T-cell (primary cell): ENCODE data around the gene SHISA6. TPM values are rescaled to one million over a fixed set of nuclear protein-coding genes. Genes with fewer than 3 reads are reported as not detected.

Source experiments
- ATAC-seq, 4 experiments: fragments of 200-7000 bp in 3 of 4; fragments of 150-1000 bp in 1 of 4; cut with Tn5 transposase; replicated peaks in 1 of 4; 1 replicate in 3 of 4; 2 replicates in 1 of 4; pipeline ENCODE4 v1.10.0; 2021; ENCODE audit warnings: moderate library complexity in 3 of 4, mild to moderate bottlenecking in 2 of 4, moderate number of reproducible peaks in 1 of 4
- CTCF ChIA-PET, 2 donors: fragments of 300-600 bp; sonication (Branson Sonifier 250); formaldehyde crosslinking; loops; one replicate each; lab custom pipeline; 2022; ENCODE audit warnings: antibody characterized with exemption in 2 of 2; lab: Charles Lee
- POLR2A ChIA-PET, 2 donors: fragments of 300-600 bp; sonication (Branson Sonifier 250); formaldehyde crosslinking; loops; one replicate each; lab custom pipeline; 2022; ENCODE audit warnings: antibody characterized with exemption in 2 of 2; lab: Charles Lee
- DNase-seq, 35 experiments: peaks; one replicate each; pipeline versions ENCODE4 v3.0.0 to v3.0.0-alpha.2; 2013 to 2023
- H3K27ac ChIP-seq: one replicate; pipeline ENCODE4 v1.5.1; 2013; ENCODE audit warnings: low read length
- H3K27me3 ChIP-seq, 2 experiments: replicated peaks in 1 of 2; 1 replicate in 1 of 2; 2 replicates in 1 of 2; pipeline versions ENCODE4 v1.6.1 to v1.7.0; 2013; ENCODE audit warnings: low read length in 1 of 2, mixed read lengths in 1 of 2; ENCODE audit not compliant: control insufficient read depth in 2 of 2, insufficient read depth in 2 of 2; ENCODE audit errors: extremely low read depth in 1 of 2
- H3K36me3 ChIP-seq, 2 donors: 1 replicate in 1 of 2; 2 replicates in 1 of 2; pipeline versions ENCODE4 v1.6.1 to v1.7.0; 2013; ENCODE audit warnings: low read length in 1 of 2; ENCODE audit not compliant: control insufficient read depth in 2 of 2, insufficient read depth in 1 of 2; ENCODE audit errors: extremely low read depth in 1 of 2
- H3K4me1 ChIP-seq, 2 experiments: 1 replicate in 1 of 2; 2 replicates in 1 of 2; pipeline versions ENCODE4 v1.6.1 to v1.7.0; 2013; ENCODE audit warnings: low read length in 2 of 2, mixed read lengths in 1 of 2; ENCODE audit not compliant: insufficient read depth in 2 of 2, control insufficient read depth in 1 of 2; ENCODE audit errors: extremely low read depth in 1 of 2
- H3K4me3 ChIP-seq, 2 donors: 1 replicate in 1 of 2; 2 replicates in 1 of 2; pipeline versions ENCODE4 v1.5.1 to v1.7.0; 2013; ENCODE audit warnings: mild to moderate bottlenecking in 2 of 2, low read length in 1 of 2, moderate library complexity in 1 of 2; ENCODE audit not compliant: control insufficient read depth in 1 of 2; ENCODE audit errors: extremely low read depth in 1 of 2
- H3K9me3 ChIP-seq: 2 replicates; pipeline ENCODE4 v1.7.0; 2013
- H3K27ac Mint-ChIP-seq, 2 donors: one replicate each; pipeline ENCODE4 v1.8.0; 2020 to 2021; ENCODE audit warnings: mild to moderate bottlenecking in 2 of 2, mixed read lengths in 2 of 2
- H3K27me3 Mint-ChIP-seq, 2 donors: one replicate each; pipeline ENCODE4 v1.8.0; 2021 to 2022; ENCODE audit warnings: mixed read lengths in 2 of 2
- H3K36me3 Mint-ChIP-seq: one replicate; pipeline ENCODE4 v1.8.0; 2021; ENCODE audit warnings: mixed read lengths
- H3K4me1 Mint-ChIP-seq, 3 donors: one replicate each; pipeline ENCODE4 v1.8.0; 2020 to 2022; ENCODE audit warnings: mixed read lengths in 3 of 3, mild to moderate bottlenecking in 1 of 3
- H3K4me3 Mint-ChIP-seq, 3 donors: one replicate each; pipeline ENCODE4 v1.8.0; 2020 to 2022; ENCODE audit warnings: mild to moderate bottlenecking in 3 of 3, mixed read lengths in 3 of 3, moderate library complexity in 3 of 3
- H3K9me3 Mint-ChIP-seq, 3 donors: one replicate each; pipeline ENCODE4 v1.8.0; 2020 to 2022; ENCODE audit warnings: mixed read lengths in 3 of 3
- WGBS: methylation state at CpG from one replicate; pipeline ENCODE4 v1.1.5; 2013; ENCODE audit warnings: missing lambda C conversion rate; ENCODE audit not compliant: insufficient coverage; 5-methylcytosine and 5-hydroxymethylcytosine counted together
- total RNA-seq, 35 experiments: library from RNA in 6 of 35; stranded (reverse) in 6 of 35; fragments of 120-200 nt in 1 of 35; gene quantifications; one replicate each; pipeline versions ENCODE4 v1.2.1 to v1.2.4 and lab custom pipeline; 2013 to 2026

SHISA6 gene
- total RNA-seq, 5 donors from 2014 or later (not counting 1 experiment from before 2014, with no cell fraction given), result not detected

DNA sequence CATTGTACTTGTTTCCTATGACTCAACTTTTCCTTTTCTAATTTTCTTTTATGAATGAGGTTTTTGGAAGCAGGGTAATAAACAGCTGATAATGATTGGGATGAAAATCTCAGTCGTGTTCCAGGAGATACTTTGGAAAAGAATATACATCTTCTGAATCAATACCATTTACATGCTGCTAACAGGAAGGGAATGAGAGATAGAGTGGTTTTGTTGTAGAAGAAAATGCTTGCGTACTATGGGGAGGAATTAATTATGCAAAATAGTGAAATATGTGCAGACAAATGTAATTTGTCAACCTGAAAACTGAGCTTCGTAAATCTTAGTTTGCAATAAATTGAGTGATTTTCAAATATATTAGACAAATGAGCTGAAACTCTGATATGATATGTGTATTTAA is 24.0 kb upstream of the SHISA6 start:
- H3K9me3 Mint-ChIP-seq, result peaks cover 5 to 9% (median 6%) of the 10 kb centered on the region in 3 donors
- H3K36me3 Mint-ChIP-seq, result no peaks in the 10 kb centered on the region
- Histone ChIP-seq H3K9me3 (no peaks in the 10 kb centered on the region), H3K4me3 (no peak overlapping the region), H3K4me1 (no peaks in the 10 kb centered on the region), H3K27ac (no peak overlapping the region), H3K27me3 (peaks cover 0 to 4% of the 10 kb centered on the region in 2 experiments), H3K36me3 (no peaks in the 10 kb centered on the region)
- H3K4me3 Mint-ChIP-seq, result no peak overlapping the region
- ATAC-seq, result no peak
- 83% methylated on average over 1 of the region's 3 CpGs for WGBS
- DNase-seq, result no peak
- H3K4me1 Mint-ChIP-seq, result no peaks in the 10 kb centered on the region
- ChIA-PET POLR2A (no interaction called here), CTCF (no interaction called here)
- no peak overlapping the region for H3K27ac Mint-ChIP-seq
- H3K27me3 Mint-ChIP-seq, result peaks cover 3 to 4% of the 10 kb centered on the region in 2 donors

DNA sequence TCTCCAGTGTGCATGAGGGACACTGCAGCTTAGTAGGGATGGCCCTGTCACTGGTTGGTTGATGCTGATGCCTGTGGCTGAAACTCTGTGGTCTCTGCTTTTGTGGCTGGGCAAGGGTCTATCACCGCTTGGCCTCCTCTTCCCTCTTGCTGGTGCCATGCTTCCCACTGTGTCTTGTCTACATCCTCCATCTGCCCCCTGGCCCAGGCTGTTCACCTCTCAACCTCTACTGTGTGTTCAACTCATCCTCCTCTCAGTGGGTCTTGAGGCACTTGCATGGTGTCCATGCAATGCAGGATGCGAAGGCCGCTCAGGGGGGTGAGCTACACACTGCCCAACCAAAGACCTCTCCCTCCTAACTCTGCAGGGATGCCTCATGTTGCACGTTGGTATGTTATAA is 19.8 kb upstream of the SHISA6 start:
- H3K4me3 ChIP-seq, result no peak overlapping the region
- H3K36me3 Mint-ChIP-seq, result no peaks in the 10 kb centered on the region

GRCh38 chr17:11221721-11222120 is 19.3 kb upstream of the SHISA6 start:
- POLR2A ChIA-PET, result no interaction called here
- H3K4me3 Mint-ChIP-seq, result no peak overlapping the region

More for the DNA sequence above, 19.8 kb upstream of the SHISA6 start:
- Histone ChIP-seq H3K27me3 (peaks cover 0 to 4% of the 10 kb centered on the region in 2 experiments), H3K36me3 (no peaks in the 10 kb centered on the region), H3K9me3 (no peaks in the 10 kb centered on the region), H3K27ac (no peak overlapping the region), H3K4me1 (no peaks in the 10 kb centered on the region)
- 86% methylated on average over 1 of the region's 4 CpGs for WGBS
- CTCF ChIA-PET, result no interaction called here
- H3K9me3 Mint-ChIP-seq, result peaks cover 2 to 7% (median 6%) of the 10 kb centered on the region in 3 donors
- no peak for DNase-seq
- H3K27me3 Mint-ChIP-seq, result peaks cover 6 to 7% of the 10 kb centered on the region in 2 donors
- H3K4me1 Mint-ChIP-seq, result no peaks in the 10 kb centered on the region
- H3K4me3 Mint-ChIP-seq, result no peak overlapping the region
- no peak for ATAC-seq
- H3K27ac Mint-ChIP-seq, result no peak overlapping the region
- POLR2A ChIA-PET, result no interaction called here

GRCh38 chr17:11238705-11239104 is 2.3 kb upstream of the SHISA6 start:
- Histone ChIP-seq H3K4me1 (no peaks in the 10 kb centered on the region), H3K36me3 (no peaks in the 10 kb centered on the region), H3K27me3 (peaks cover 13 to 24% of the 10 kb centered on the region in 2 experiments), H3K9me3 (no peaks in the 10 kb centered on the region), H3K27ac (no peak overlapping the region), H3K4me3 (no peak overlapping the region)
- no peak overlapping the region for H3K4me3 Mint-ChIP-seq
- no peak for ATAC-seq
- CTCF ChIA-PET, result interaction anchor here in 1 of 2 donors (0.6 kb wide), 1 partner anchor 251 kb away, joined by 3 read pairs; no protein-coding TSS in a partner anchor
- H3K4me1 Mint-ChIP-seq, result no peaks in the 10 kb centered on the region
- DNase-seq, result no peak
- 0% methylated on average over 2 of the region's 4 CpGs for WGBS
- POLR2A ChIA-PET, result no interaction called here
- H3K27ac Mint-ChIP-seq, result no peak overlapping the region
- H3K36me3 Mint-ChIP-seq, result no peaks in the 10 kb centered on the region
- peaks cover 26 to 35% of the 10 kb centered on the region in 2 donors for H3K27me3 Mint-ChIP-seq
- peaks cover 2 to 9% (median 5%) of the 10 kb centered on the region in 3 donors for H3K9me3 Mint-ChIP-seq

More at GRCh38 chr17:11221721-11222120, 19.3 kb upstream of the SHISA6 start:
- 34% methylated on average over 4 of the region's 5 CpGs for WGBS
- Histone ChIP-seq H3K27ac (no peak overlapping the region), H3K4me1 (no peaks in the 10 kb centered on the region), H3K9me3 (no peaks in the 10 kb centered on the region), H3K27me3 (peaks cover 0 to 4% of the 10 kb centered on the region in 2 experiments), H3K4me3 (no peak overlapping the region), H3K36me3 (no peaks in the 10 kb centered on the region)
- DNase-seq (no peak), ATAC-seq (no peak)
- CTCF ChIA-PET, result no interaction called here
- peaks cover 6 to 7% of the 10 kb centered on the region in 2 donors for H3K27me3 Mint-ChIP-seq
- no peak overlapping the region for H3K27ac Mint-ChIP-seq
- H3K36me3 Mint-ChIP-seq, result no peaks in the 10 kb centered on the region
- no peaks in the 10 kb centered on the region for H3K4me1 Mint-ChIP-seq
- H3K9me3 Mint-ChIP-seq, result peaks cover 2 to 7% (median 6%) of the 10 kb centered on the region in 3 donors

DNA sequence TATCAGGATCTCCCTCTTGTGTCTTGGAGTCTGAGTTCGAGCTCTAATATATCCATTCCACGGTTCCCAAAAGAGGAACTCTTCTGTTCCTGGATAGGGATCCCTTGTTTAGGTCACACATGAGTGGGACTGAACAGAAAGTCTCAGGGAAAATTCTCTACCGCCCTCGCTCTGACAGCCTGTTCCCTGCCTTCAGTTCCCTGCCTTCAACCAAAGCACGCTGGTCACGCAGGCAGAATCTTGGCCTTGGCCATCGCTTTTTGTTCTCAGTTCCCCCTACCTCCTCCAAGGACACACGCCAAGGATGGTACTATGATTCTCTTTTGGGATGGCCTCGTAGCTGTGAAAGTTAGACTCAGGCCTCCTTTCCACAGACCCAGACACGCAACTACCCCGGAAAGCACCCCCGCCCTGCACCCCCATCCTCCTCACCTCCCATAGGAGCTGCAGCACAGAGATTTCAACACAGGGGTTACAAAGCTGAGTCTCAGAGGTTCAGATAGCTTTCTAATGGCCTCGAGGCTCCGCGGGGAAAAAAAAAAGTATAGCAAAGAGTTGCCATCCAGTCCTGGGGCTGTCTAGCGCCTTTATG is 1.5 kb upstream of the SHISA6 start:
- H3K27ac ChIP-seq, result no peak overlapping the region
- Mint-ChIP-seq H3K27ac (no peak overlapping the region), H3K9me3 (peaks cover 0 to 5% (median 4%) of the 10 kb centered on the region in 3 donors), H3K36me3 (no peaks in the 10 kb centered on the region), H3K4me1 (no peaks in the 10 kb centered on the region), H3K4me3 (no peak overlapping the region), H3K27me3 (peaks cover 32 to 42% of the 10 kb centered on the region in 2 donors)
- POLR2A ChIA-PET, result no interaction called here
- CTCF ChIA-PET, result interaction anchor here in 1 of 2 donors (0.6 kb wide), 1 partner anchor 252 kb away, joined by 3 read pairs; no protein-coding TSS in a partner anchor
- H3K36me3 ChIP-seq, result no peaks in the 10 kb centered on the region
- DNase-seq, result no peak
- no peak overlapping the region for H3K4me3 ChIP-seq
- ATAC-seq, result no peak
- H3K9me3 ChIP-seq, result no peaks in the 10 kb centered on the region
- H3K27me3 ChIP-seq, result peaks cover 13 to 27% of the 10 kb centered on the region in 2 experiments
- WGBS, result 22% methylated on average over 11 of the region's 16 CpGs
- H3K4me1 ChIP-seq, result no peaks in the 10 kb centered on the region

DNA sequence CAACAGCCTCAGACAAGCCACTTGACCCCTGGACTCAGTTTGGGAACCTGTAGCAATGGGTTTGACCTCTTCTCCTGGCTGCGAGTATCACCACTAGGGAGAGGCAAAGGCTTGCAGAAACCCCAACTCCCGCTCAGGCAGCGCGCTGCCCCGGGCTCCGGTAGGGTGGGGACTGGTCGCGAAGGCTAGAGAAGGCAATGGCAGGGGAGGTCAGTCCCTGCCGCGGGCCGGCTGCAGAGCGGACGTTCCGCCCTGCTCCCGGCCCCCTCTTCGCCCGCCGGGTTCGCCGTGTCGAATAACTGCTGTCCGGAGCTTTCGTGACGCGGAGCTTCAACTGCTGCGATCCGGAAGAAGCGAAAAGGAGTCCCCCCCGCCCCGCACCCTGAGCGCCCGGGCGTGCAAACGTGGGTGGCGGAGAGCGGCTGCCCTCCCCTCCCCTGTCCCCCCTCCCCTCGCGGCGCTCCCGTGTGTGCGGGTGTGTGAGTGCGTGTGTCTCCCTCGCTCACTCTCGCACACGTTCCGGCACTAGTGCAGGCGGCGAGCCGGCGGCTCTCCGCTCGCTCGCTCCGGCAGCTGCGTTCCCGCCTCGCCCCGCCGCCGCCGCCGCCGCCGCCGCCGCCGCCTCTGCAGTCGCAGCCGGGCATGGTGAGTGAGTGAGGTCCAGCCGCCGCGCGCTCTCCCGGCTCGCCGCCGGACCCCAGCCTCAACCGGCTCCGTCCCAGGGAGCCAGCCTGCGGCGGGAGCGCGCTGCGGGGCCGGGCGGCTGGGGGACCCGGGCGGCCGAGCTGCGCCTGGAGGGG is 772 bp upstream of the SHISA6 start:
- 7% methylated on average over 64 of the region's 90 CpGs for WGBS

More for the DNA sequence above, 772 bp upstream of the SHISA6 start:
- Mint-ChIP-seq H3K27me3 (peaks cover 39 to 48% of the 10 kb centered on the region in 2 donors), H3K36me3 (no peaks in the 10 kb centered on the region), H3K27ac (no peak overlapping the region), H3K9me3 (peaks cover 0 to 5% (median 4%) of the 10 kb centered on the region in 3 donors), H3K4me1 (no peaks in the 10 kb centered on the region), H3K4me3 (no peak overlapping the region)
- Histone ChIP-seq H3K4me1 (no peaks in the 10 kb centered on the region), H3K27ac (no peak overlapping the region), H3K4me3 (no peak overlapping the region), H3K36me3 (no peaks in the 10 kb centered on the region), H3K27me3 (peaks cover 13 to 30% of the 10 kb centered on the region in 2 experiments), H3K9me3 (no peaks in the 10 kb centered on the region)
- CTCF ChIA-PET, result no interaction called here
- POLR2A ChIA-PET, result no interaction called here
- ATAC-seq (no peak), DNase-seq (no peak)
